HG02870 (cell line): ENCODE results near the gene RIMBP2.
"Not testable (repeated sequence)": the region's sequence is repeated elsewhere in the genome, so short reads cannot be mapped to it uniquely, and the experiment has no call there.

ENCODE experiments used
- ATAC-seq: cut with Tn5 transposase; IDR thresholded peaks from one replicate; pipeline ENCODE4 v1.9.1; 2021; ENCODE audit warnings: mild to moderate bottlenecking, moderate library complexity; ENCODE audit not compliant: unreplicated experiment

RIMBP2 gene, protein sequence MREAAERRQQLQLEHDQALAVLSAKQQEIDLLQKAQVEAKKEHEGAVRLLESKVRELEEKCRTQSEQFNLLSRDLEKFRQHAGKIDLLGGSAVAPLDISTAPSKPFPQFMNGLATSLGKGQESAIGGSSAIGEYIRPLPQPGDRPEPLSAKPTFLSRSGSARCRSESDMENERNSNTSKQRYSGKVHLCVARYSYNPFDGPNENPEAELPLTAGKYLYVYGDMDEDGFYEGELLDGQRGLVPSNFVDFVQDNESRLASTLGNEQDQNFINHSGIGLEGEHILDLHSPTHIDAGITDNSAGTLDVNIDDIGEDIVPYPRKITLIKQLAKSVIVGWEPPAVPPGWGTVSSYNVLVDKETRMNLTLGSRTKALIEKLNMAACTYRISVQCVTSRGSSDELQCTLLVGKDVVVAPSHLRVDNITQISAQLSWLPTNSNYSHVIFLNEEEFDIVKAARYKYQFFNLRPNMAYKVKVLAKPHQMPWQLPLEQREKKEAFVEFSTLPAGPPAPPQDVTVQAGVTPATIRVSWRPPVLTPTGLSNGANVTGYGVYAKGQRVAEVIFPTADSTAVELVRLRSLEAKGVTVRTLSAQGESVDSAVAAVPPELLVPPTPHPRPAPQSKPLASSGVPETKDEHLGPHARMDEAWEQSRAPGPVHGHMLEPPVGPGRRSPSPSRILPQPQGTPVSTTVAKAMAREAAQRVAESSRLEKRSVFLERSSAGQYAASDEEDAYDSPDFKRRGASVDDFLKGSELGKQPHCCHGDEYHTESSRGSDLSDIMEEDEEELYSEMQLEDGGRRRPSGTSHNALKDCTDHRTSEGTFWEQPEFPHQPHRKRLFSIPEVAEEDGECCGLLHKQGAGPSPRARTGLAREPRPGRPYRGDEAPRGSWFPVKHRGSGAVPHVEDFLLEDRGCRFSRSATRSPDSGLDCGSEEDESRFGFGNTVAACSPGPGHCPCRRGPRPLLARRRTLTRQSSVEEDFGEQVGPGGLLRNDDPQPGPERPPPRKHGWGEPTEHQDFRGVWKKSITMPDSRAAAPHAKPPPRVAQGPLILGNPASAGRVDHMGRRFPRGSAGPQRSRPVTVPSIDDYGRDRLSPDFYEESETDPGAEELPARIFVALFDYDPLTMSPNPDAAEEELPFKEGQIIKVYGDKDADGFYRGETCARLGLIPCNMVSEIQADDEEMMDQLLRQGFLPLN (N-terminal part only)

DNA sequence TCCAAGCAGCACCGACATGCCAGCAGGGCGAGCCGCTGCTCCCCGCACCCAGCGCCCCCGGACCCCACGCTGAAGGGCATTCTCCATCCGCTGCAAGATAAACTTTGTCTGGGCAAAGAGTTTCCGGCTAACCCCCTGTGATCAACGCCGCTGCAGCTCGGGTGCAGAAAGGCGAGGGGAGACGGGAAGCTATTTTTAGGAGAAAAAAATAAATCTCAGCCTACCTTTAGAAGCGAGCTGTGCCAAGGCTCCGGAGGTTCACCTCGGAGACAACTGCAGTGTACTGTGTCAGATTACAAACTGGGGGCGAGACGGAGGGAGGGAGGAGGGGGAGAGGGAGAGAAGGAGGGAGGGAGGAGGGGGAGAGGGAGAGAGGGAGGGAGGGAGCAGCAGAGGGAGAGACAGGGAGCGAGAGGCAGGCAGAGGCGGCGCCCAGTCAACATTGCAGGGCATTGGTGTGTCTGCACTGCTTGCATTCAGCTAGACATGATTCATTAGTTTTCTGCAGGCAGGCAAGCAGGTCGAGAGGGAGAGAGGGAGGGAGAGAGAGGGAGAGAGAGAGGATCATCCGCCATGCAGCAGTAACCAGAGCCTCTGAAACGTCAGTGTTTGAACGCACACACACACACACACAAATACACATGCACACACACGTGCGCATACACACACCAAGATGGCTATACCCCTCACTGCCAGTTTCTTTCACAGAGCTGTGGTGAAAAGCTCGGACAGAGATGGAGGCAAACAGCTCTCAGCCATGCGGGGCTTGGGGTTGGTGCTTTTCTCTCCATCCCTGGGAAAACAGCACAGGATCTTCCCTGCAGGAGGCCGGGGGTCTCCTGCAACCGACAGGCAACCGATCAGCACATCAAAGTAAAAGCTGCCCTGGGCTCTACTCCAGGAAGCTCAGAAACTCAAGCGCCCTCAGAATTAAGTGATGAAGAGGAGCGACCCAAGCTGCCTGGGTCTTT lies at the start of gene RIMBP2:
Gene RIMBP2 (minus strand): TSS at position 302 of the 971 bp plus-strand sequence. CDS start 237,286 bp downstream, outside the sequence.
- no peak for ATAC-seq

DNA sequence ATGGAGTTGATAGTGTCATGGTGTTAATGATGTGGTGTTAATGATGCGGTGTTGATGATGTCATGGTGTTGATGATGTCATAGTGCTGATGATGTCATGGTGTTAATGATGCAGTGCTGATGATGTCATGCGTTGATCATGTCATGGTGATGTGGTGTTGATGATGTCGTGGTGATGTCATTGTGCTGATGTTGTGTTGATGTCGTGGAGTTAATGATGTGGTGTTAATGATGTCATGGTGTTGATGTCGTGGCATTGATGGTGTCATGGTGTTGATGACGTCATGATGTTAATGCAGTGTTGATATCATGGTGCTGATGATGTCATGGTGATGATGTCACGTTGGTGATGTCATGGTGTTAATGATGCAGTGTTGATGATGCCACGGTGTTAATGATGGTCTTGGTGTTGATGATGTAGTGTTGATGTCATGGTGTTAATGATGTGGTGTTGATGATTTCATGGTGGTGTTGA lies 49.1 kb upstream of the RIMBP2 start:
- ATAC-seq, result no peak

DNA sequence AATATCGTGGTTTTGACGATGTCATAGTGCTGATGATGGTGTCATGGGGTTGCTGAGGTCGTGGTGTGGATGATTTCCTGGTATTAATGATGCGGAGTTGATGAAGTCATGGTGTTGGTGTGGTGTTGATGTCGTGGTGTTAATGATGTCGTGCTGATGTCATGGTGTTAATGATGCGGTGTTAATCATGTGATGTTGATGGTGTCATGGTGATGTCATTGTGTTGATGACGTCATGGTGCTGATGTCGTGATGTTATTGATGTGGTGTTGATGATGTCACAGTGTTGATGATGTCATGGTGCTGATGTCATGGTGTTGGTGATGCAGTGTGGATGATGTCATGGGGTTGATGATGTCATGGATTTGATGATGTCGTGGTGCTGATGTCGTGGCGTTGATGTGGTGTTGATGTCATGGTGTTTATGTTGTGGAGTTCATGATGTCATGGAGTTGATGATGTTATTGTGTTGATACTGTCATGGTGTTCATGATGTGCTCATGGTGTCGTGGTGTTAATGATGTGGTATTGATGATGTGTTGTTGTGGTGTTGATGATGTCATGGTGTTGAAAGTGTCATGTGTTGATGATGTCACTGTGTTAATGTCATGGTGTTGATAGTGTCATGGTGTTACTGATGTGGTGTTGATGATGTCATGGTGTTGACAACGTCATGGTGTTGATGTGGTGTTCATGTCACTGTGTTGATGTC lies 48.5 kb upstream of the RIMBP2 start:
- no peak for ATAC-seq

DNA sequence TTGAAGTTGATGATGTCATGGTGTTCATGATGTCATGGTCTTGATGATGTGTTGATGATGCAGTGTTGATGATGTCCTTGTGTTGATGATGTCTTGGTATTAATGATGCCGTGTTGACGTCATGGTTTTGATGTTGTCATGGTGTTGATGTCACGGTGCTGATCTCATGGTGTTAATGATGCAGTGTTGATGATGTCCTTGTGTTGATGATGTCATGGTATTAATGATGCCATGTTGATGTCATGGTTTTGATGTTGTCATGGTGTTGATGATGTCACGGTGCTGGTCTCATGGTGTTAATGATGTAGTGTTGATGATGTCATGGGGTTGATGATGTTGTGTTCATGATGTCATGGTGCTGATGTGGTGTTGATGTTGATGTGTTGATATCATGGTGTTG lies 48.0 kb upstream of the RIMBP2 start:
- ATAC-seq, result no peak

DNA sequence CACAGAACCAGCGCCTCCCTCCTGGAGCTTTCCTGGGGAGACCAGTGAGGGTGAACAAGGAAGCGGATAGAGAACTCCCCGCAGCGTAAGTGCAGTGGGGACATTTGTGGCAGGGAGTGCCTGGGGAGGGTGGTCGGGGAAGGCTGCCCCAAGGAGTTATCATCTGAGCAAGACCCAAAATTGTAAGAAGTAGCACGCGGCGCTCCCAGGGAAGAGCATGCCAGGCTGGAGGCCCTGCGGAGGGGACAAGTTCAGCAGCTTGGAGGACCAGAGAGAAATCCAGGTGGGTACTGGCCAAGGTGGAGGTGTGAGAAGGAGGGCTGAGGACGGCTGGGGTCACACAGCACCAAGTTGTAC lies 46.2 kb upstream of the RIMBP2 start:
- ATAC-seq, result no peak

DNA sequence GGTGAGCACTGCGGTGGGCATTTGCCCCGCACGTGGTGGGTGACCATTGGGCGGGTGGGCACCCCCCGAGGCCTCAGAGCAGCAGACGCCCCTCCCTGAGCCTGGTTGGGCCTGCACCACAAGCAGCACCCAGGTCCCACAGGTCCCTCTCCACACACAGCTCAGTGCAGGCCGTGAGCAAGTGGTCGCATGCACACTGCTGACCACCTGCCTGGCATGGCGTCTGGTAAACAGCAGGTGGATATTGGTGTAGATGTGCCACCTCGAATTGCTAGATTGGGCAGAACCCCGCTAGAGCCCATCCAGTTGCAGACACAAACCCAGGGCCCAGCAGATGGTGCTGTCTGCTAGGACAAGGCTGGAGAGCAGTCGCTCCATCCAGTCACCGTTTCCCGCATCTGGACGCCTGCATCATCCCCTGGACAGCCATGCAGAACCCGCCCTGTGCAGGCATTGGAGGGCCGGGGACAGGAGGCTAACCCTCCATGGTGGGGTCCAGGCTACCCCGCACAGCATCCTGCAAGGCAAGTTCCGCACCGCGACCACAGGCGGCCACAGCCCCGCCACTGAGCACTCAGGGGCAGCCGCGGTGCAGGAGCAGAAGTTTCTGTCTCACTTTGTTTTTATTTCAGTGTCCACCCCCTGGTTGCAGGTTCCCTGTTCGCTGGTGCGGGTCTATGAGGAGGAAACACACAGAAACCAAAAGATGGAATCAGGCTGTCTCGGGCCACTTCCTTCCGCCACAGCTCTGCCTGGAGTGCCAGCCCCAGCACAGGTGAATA lies 45.6 kb upstream of the RIMBP2 start:
- no peak for ATAC-seq

DNA sequence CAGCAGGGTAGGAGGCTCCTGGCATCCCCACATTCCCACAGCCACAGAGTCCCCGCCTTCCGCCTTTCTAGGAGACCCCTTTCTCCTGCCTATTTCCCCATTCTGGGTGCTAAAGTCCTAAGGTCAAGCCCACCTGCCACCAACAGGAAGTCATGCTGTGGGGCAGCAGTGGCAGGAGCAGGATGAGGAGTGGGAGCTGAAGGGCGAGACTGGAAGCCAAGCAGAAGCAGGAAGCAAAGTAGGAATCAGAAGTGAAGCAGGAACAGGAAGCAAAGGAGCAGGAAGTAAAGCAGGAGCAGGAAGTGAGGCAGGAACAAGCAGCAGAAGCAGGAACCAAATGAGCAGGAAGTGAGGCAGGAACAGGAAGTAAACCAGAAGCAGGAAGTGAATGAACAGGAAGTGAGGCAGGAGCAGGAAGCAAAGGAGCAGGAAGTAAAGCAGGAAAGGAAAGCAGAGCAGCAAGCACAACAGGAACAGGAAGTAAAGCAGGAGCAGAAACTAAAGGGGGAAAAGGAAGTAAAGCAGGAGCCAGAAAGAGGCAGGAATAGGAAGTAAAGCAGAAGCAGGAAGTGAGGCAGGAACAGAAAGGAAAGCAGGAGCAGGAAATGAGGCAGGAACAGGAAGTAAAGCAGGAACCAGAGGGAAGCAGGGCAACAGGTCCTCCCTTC lies 38.3 kb upstream of the RIMBP2 start:
- ATAC-seq, result no peak

DNA sequence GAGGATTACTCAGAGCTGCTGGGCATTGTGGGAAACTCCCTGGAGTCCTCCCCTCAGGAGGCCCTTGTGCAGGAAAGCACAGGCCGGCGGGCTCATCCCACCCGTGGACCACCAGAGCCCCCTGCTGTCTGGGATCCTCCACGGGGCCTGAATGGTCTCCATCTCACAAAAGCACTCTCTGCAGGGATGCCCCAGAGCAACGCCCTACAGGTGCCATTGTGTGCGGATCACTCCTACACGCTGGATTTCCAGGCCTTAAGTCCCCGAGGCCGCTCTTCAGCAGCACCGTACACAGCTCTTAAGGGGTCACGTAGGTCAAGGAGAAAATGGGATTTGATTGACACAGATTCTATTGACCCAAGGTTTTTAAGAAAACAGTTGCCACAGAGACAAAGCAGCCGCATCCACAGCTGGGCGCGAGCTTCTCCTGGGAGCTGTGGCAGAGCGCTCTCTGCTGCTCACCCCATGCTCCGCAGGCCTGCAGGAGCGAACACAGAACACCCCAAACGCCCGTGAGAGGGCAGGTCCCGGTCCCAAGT lies 36.7 kb upstream of the RIMBP2 start:
- ATAC-seq, result no peak

DNA sequence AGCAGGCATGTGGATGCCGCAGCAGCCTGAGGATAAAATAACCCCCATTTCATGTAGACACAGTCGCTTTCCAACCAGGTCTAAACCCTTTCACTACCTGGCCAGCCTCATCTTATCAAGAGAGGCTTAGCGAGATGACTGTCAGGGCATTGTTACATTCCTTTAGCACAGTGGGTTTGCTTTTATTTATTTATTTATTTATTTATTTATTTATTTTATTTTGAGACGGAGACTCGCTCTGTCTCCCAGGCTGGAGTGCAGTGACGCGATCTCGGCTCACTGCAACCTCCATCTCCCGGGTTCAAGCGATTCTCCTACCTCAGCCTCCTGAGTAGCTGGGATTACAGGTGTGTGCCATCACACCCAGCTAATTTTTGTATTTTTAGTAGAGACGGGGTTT lies 35.9 kb upstream of the RIMBP2 start:
- not testable (repeated sequence) for ATAC-seq

DNA sequence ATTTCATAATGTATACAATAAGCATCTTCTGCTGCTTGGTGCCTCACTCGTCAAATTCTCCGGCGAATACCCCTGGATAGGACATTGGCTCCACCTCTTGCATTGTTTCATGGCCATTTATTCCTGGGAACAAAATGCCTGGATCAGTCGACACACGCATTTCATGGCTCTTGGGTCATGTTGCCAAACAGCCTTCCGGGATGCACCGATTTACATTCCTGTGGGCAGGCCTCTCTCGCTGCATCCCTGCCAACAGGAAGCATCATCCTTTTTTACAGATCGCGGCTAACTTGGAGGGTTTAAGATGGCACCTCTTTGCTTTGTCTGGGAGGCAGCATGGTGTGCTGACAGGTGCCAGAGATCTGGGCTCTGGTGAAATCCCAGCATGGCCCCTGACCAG lies 32.7 kb upstream of the RIMBP2 start:
- ATAC-seq, result no peak

DNA sequence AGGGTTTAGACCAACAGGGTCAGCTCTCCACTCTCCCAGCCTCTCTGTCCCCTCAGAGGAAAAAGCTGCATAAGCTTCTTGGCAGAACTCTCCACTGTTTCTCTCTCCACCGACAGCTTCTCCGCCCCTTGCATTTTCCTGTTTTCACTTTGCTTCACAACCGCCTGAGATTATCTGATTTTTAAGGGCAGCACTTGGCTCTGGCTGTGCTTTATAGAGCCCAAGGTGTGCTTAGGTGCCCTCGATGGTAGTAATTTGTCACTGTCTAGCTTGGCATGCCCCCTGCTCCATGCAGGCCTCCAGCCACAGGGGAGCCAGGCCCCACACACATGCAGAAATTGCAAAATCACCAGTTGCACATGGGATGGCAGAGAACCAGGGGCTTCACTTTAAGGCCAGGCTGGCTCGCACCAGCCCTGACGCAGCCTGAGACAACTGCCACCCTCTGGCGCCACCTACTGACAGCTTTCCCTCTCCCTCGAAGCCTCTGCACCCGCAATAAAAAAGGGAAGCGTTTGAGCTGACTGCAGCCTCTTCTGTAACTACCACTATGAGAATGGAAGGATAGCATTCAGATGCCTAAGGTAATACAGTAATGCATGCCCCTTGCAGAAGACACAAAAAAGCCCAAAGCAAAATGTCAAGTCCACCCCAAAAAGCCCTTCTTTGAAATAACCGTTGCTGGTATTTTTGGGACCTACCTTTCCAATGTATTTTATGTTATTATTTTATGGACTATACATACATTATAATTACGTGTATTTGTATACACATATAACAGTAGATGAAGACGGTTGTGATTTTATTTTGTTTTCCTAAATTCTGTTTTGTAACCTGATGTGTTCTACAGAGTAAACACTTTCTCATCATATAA lies 32.0 kb upstream of the RIMBP2 start:
- peak; percentile 91 for ATAC-seq

DNA sequence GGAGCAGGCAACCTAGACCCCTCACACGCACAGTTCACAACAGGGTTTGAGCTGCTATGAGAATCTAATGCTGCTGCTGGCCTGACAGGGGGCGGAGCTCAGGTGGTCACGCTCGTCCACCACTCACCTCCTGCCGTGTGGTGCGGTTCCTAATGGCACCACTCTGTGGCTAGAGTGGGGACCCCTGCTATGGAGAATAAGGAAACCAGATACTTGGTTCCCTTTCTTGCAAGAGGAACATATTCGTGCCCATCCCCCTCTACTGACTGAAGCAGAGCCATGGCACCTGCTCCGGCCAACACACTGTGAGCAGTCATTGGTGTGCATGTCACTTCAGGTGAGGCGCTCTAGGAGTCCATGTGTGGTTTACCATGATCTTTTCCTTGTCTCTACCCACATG lies 30.4 kb upstream of the RIMBP2 start:
- no peak for ATAC-seq

DNA sequence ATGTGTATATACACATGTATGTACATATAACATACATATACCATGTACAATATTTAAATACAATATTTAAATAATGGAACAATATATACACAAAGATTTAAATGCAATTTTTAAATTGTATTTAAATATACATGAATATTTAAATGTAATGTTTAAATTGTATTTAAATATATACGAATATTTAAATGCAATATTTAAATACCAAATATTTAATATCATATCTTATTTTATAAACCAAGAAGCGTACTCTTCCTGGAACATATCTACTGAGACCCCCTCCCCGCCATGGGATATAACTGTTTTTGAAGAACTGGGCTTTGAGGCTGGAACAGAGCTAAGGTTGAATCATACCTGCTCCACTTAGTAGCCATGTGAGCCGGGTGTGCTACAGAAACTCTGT lies 29.8 kb upstream of the RIMBP2 start:
- ATAC-seq, result no peak

DNA sequence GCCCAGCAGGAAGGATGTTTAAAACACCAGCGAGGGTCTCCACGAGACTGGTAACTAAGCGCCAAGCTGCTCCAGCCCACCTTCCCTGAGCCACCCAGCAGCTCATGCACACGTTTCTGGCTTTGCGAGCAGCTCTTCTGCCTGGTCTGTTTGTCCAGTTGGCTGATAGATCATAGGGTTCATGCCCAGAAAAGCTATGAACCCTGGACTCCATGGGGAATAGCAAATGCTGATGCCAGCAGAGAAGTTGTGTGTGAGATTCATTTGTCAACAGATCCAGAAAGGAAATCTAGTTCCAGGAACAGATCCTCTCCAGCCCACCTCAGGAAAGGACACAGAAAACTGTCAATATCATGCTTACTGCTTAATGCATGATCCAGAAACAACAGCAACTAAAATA lies 28.2 kb upstream of the RIMBP2 start:
- no peak for ATAC-seq

DNA sequence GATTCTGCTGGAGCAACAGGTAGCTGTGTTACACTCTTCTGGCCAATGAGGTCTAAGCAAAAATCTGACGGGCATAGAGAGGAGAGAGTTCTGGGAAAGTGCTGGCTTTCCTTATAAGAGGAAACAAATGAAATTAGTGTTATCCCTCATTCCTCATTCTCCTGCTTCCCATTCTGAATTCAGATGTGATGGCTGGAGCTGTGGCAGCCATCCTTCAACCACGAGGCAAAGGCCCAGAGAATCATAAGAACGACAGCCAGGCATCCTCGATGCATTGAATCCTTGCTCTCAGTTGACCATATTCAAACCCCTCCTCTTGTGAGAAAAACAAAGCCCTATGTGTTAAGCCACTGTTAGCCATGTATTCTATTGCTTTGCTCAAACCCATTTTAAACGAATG lies 27.5 kb upstream of the RIMBP2 start:
- no peak for ATAC-seq

DNA sequence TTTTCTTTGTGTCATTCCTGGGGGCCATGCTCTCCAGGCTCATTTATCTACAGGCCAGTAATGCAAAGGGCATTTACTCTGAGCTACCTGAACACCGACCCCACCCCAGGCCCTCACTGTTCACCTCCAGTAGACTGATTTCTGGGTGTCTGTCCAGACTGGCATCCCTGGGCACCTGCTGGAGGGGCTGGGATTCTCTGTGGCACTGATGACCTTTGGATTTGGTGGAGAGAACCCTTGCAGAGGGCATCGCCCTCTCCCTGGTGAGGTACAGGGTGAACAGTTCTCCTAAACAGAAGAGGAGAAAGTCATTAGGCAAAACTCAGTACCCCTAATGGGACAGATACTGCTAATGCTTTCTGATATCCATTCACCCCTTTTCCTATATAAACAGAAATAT lies 27.1 kb upstream of the RIMBP2 start:
- ATAC-seq, result no peak

DNA sequence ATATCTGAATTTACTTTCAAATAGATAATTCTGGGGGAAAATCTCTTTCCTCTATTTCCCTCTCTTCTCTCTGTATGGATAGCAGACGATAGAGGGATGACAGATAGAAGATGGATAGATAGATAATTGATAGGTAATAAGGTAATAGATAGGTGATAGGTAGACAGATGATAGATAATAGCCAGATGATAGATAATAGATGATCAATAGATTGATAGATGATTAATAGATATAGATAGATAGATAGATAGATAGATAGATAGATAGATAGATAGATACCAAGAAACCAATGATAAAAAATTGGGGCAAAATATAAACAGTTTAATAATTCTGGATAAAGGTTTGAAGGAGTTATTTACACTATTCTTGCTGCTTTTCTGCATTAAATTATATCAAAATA lies 26.6 kb upstream of the RIMBP2 start:
- ATAC-seq, result no peak
